GM12801 (cell line): Measurements from ENCODE around the gene SMARCC1.

Source experiments
- CTCF ChIP-seq: IDR thresholded peaks from one replicate; pipeline ENCODE4 v1.5.1; 2011; ENCODE audit warnings: control low read depth; ENCODE audit not compliant: insufficient read length; ENCODE audit errors: extremely low read depth

Gene SMARCC1

GRCh38 chr3:47578691-47579632 lies 202.7 kb downstream of the SMARCC1 start, which contains the start of gene CSPG5:
TSS of gene CSPG5 (minus strand) at chr3:47578865. CDS start at chr3:47578693, 172 bp downstream.
- TF ChIP-seq CTCF, result no peak

GRCh38 chr3:47578119-47578632 lies 203.5 kb downstream of the SMARCC1 start:
- TF ChIP-seq CTCF, result no peak

- no peak for TF ChIP-seq CTCF
Observed at GRCh38 chr3:47577583-47578118, 204.0 kb downstream of the SMARCC1 start.

GRCh38 chr3:47573190-47574172 lies 208.2 kb downstream of the SMARCC1 start:
- no peak for TF ChIP-seq CTCF

- no peak for TF ChIP-seq CTCF
Observed at GRCh38 chr3:47571391-47572175, 210.1 kb downstream of the SMARCC1 start.

DNA sequence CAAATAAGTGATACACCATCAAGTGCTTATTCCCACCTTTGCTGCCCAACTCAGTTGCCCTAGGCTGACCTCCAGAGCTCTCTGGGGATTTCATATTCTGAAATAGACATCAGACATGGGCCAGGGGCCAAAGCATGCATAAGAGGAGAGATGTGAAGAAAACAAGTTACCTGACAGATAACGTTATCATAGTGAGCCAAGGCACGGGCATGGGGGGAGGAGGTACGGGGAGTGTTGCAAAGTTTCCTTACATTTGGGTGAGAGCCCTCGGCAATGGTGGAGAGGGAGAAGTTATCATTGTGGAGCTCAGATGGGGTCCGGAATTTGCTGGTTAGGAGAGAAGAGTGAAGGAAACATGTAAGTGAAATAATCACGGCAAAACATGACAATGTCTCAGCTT lies 212.8 kb downstream of the SMARCC1 start:
- TF ChIP-seq CTCF, result no peak
